HG03439 (cell line): Measurements from ENCODE around the gene RIPOR3.
"Not testable (repeated sequence)": the region's sequence is repeated elsewhere in the genome, so short reads cannot be mapped to it uniquely, and the experiment has no call there.

ENCODE experiments used
- ATAC-seq: cut with Tn5 transposase; IDR thresholded peaks from one replicate; pipeline ENCODE4 v1.9.1; 2021; ENCODE audit warnings: mild to moderate bottlenecking, moderate library complexity; ENCODE audit not compliant: unreplicated experiment

Gene RIPOR3

GRCh38 chr20:50724851-50725723 is 33.7 kb upstream of the RIPOR3 start:
- no peak for ATAC-seq

- no peak for ATAC-seq
Observed at GRCh38 chr20:50724112-50724725, 32.9 kb upstream of the RIPOR3 start.

- no peak for ATAC-seq
Observed at GRCh38 chr20:50723672-50724071, 32.3 kb upstream of the RIPOR3 start.

- no peak for ATAC-seq
Observed at GRCh38 chr20:50722424-50723155, 31.2 kb upstream of the RIPOR3 start.

GRCh38 chr20:50721881-50722281 is 30.5 kb upstream of the RIPOR3 start:
- no peak for ATAC-seq

- ATAC-seq = no peak
Observed at GRCh38 chr20:50720582-50720981, 29.2 kb upstream of the RIPOR3 start.

GRCh38 chr20:50720026-50720425 is 28.7 kb upstream of the RIPOR3 start:
- ATAC-seq = no peak

GRCh38 chr20:50719328-50719727 is 28.0 kb upstream of the RIPOR3 start:
- ATAC-seq = no peak

GRCh38 chr20:50717974-50718761 is 26.8 kb upstream of the RIPOR3 start:
- no peak for ATAC-seq

- no peak for ATAC-seq
Observed at GRCh38 chr20:50717312-50717711, 26.0 kb upstream of the RIPOR3 start.

- no peak for ATAC-seq
Observed at GRCh38 chr20:50716518-50716917, 25.2 kb upstream of the RIPOR3 start.

GRCh38 chr20:50715694-50716093 is 24.4 kb upstream of the RIPOR3 start:
- no peak for ATAC-seq

GRCh38 chr20:50714426-50714825 is 23.1 kb upstream of the RIPOR3 start:
- ATAC-seq = not testable (repeated sequence)

- no peak for ATAC-seq
Observed at GRCh38 chr20:50713657-50714101, 22.3 kb upstream of the RIPOR3 start.

GRCh38 chr20:50712771-50713656 is 21.7 kb upstream of the RIPOR3 start:
- no peak for ATAC-seq

GRCh38 chr20:50711113-50711825 is 19.9 kb upstream of the RIPOR3 start:
- no peak for ATAC-seq

GRCh38 chr20:50710492-50711063 is 19.2 kb upstream of the RIPOR3 start:
- ATAC-seq = no peak

GRCh38 chr20:50709636-50709973 is 18.3 kb upstream of the RIPOR3 start:
- ATAC-seq = no peak
